Gastroesophageal sphincter (tissue), 3 donors: Measurements from ENCODE around the gene MTUS2.

ENCODE experiments used
- CTCF ChIP-seq, 4 experiments: fragments of 200-600 bp in 2 of 4; fragments of 450-650 bp in 2 of 4; sonication (generic) in 1 of 4; IDR thresholded peaks; one replicate each; pipeline ENCODE4 v1.5.1; 2017 to 2019; ENCODE audit warnings: antibody characterized with exemption in 4 of 4, mild to moderate bottlenecking in 2 of 4, moderate library complexity in 2 of 4
- POLR2AphosphoS5 ChIP-seq: sonication (generic); formaldehyde crosslinking; IDR thresholded peaks from one replicate; pipeline ENCODE4 v1.6.1; 2017; ENCODE audit warnings: antibody characterized with exemption

DNA sequence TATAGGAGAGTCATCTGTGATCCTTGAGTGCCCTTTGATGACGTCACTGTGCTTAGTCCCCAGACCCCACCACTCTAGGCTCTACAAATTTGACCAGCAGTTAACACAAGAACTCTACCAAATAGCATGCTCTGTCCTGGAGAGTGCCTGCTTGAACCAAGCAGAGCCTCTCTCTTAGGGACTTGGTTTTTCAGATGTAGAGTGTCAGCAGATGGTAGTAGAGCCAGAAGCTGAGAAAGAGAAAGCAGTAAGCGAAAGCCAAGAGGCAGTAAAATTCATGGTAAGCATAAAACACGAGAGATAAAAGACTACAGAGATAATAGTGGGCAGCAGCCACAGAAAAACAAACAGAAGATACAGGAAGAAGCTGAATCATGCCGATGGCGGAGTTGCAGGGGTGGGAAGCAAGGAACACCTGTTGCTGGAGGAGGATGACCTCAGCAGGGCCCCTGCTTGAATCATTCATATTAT, 582.1 kb downstream of the MTUS2 start:
- TF ChIP-seq CTCF (IDR thresholded peaks at IDR 0.05): no peak
- no peak for TF ChIP-seq POLR2AphosphoS5
